Measurements from ENCODE around the gene CSF2RB. TPM values are rescaled to one million over a fixed set of nuclear protein-coding genes. Genes with fewer than 3 reads are reported as not detected.

The CSF2RB gene
- total RNA-seq, 2 donors from 2014 or later = not detected

DNA sequence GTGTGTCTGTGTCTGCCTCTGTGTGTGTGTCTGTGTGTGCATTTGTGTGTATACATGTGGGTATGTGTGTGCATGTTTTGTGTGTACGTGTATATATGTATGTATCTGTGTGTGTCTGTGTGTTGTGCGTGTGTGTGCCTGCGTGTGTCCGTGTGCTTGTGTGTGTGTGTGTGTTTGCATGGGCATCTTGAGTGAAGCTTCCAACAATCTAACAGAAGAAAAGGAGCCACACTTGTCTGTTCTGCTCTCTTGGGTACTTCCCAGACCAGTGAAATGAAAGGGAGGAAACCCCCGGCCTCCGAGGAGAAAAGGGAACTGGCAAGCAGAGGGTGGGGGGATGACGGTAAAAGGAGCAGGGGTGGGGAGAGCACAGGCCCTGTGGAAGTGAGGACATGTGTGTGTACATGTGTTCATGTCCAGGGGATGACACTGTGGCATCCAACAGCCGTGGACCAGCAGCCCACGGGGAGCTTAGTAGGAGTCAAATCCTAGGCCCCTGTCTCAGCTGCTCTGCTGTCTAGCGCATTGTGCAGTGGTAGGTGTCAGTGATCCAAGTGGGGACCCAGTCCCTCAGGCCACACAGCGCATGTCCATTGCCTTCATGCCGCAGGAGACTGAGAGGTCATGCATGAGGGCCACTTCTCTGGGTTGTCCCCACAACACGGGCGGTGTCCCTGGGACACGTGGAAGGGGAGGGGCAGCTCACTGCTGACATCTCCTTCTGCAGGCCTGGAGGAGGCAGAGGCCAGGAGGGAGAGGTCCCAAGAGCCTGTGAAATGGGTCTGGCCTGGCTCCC is 8.1 kb downstream of the CSF2RB start:
- peaks cover 8% of the 10 kb centered on the region for H3K27me3 Mint-ChIP-seq (ENCODE audit: insufficient read depth)
- 70 to 82% methylated on average over 7 to 15 of the region's 15 CpGs for WGBS, 2 experiments (ENCODE audit: insufficient coverage in 1 of 2, insufficient read length in 1 of 2)
- no peak overlapping the region for H3K27ac ChIP-seq (ENCODE audit: low read depth, low read length)
- H3K9me3 Mint-ChIP-seq = no peaks in the 10 kb centered on the region
- no peaks in the 10 kb centered on the region for H3K36me3 ChIP-seq (ENCODE audit: control insufficient read depth, insufficient read depth, low read length)
- H3K4me1 Mint-ChIP-seq = no peaks in the 10 kb centered on the region
- no peaks in the 10 kb centered on the region for H3K4me1 ChIP-seq (ENCODE audit: control insufficient read depth, insufficient read depth, low read length)
- H3K4me3 Mint-ChIP-seq = no peak overlapping the region
- H3K27ac Mint-ChIP-seq = no peak overlapping the region
- no peaks in the 10 kb centered on the region for H3K9me3 ChIP-seq (ENCODE audit: control insufficient read depth, low read length)
- H3K9ac ChIP-seq (ENCODE audit: extremely low read depth, low read length, poor library complexity, severe bottlenecking) = no peak overlapping the region
- TF ChIP-seq, protein P1, sequence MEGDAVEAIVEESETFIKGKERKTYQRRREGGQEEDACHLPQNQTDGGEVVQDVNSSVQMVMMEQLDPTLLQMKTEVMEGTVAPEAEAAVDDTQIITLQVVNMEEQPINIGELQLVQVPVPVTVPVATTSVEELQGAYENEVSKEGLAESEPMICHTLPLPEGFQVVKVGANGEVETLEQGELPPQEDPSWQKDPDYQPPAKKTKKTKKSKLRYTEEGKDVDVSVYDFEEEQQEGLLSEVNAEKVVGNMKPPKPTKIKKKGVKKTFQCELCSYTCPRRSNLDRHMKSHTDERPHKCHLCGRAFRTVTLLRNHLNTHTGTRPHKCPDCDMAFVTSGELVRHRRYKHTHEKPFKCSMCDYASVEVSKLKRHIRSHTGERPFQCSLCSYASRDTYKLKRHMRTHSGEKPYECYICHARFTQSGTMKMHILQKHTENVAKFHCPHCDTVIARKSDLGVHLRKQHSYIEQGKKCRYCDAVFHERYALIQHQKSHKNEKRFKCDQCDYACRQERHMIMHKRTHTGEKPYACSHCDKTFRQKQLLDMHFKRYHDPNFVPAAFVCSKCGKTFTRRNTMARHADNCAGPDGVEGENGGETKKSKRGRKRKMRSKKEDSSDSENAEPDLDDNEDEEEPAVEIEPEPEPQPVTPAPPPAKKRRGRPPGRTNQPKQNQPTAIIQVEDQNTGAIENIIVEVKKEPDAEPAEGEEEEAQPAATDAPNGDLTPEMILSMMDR (conservative IDR thresholded peaks at IDR 0.05) = no peak
- DNase-seq = peak; percentile 24
- H3K4me3 ChIP-seq (ENCODE audit: low read length) = no peak overlapping the region
- no peaks in the 10 kb centered on the region for H3K27me3 ChIP-seq (ENCODE audit: control insufficient read depth, insufficient read depth, low read length, poor library complexity, severe bottlenecking)
- H3K36me3 Mint-ChIP-seq (ENCODE audit: low read depth) = no peaks in the 10 kb centered on the region

DNA sequence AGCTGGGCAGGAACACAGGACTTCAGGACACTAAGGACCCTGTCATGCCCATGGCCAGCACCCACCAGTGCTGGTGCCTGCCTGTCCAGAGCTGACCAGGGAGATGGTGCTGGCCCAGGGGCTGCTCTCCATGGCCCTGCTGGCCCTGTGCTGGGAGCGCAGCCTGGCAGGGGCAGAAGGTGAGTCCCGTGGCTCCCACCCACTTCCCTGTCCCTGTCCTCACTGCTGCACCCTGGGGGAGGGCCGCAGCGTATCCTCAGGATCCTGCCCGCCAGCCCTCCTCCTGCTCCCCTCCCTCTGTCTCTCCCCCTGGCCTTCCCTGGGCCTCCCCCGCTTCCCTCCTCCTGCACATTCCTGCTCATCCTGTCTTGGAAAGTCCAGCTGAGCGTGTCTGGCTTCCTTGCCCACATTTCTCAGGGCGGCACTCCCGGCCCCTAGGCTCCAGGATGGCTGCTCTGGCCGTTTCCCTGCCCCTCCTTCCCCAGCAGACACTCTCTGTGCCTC is 8.7 kb downstream of the CSF2RB start:
- TF ChIP-seq, protein P1 (conservative IDR thresholded peaks at IDR 0.05) = peak; percentile 37
- Histone ChIP-seq H3K4me1 (ENCODE audit: control insufficient read depth, insufficient read depth, low read length) (no peaks in the 10 kb centered on the region), H3K9me3 (ENCODE audit: control insufficient read depth, low read length) (no peaks in the 10 kb centered on the region), H3K36me3 (ENCODE audit: control insufficient read depth, insufficient read depth, low read length) (no peaks in the 10 kb centered on the region), H3K27ac (ENCODE audit: low read depth, low read length) (no peak overlapping the region), H3K4me3 (ENCODE audit: low read length) (no peak overlapping the region), H3K27me3 (ENCODE audit: control insufficient read depth, insufficient read depth, low read length, poor library complexity, severe bottlenecking) (no peaks in the 10 kb centered on the region), H3K9ac (ENCODE audit: extremely low read depth, low read length, poor library complexity, severe bottlenecking) (no peak overlapping the region)
- 71 to 80% methylated on average over 8 to 10 of the region's 10 CpGs for WGBS, 2 experiments (ENCODE audit: insufficient coverage in 1 of 2, insufficient read length in 1 of 2)
- Mint-ChIP-seq H3K36me3 (ENCODE audit: low read depth) (no peaks in the 10 kb centered on the region), H3K27ac (no peak overlapping the region), H3K9me3 (no peaks in the 10 kb centered on the region), H3K4me3 (no peak overlapping the region), H3K27me3 (ENCODE audit: insufficient read depth) (peaks cover 6% of the 10 kb centered on the region), H3K4me1 (no peaks in the 10 kb centered on the region)
- peak; percentile 80 for DNase-seq

DNA sequence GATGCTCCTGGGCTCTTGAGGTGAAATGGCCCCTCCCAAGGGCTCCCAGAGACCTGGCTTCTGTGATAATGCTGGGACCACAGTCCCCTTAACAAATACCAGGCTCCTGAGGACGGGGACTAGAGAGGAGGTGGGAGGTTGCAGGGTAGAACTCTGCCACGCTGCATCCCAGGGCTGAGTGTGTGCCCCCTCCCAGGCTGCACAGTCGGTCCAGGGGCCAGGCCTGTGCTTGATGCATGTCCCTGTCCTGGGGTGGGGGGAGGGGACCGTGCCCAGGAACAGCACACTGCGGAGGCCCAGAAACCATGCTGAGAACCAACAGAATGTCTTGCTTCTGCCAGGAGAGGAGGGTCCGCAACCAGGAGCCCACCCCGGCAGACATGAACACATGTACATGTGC is 9.3 kb downstream of the CSF2RB start:
- no peaks in the 10 kb centered on the region for H3K4me1 ChIP-seq (ENCODE audit: control insufficient read depth, insufficient read depth, low read length)
- no peaks in the 10 kb centered on the region for H3K27me3 ChIP-seq (ENCODE audit: control insufficient read depth, insufficient read depth, low read length, poor library complexity, severe bottlenecking)
- Mint-ChIP-seq H3K27ac (no peak overlapping the region), H3K4me3 (no peak overlapping the region), H3K27me3 (ENCODE audit: insufficient read depth) (peaks cover 9% of the 10 kb centered on the region), H3K36me3 (ENCODE audit: low read depth) (no peaks in the 10 kb centered on the region), H3K4me1 (no peaks in the 10 kb centered on the region), H3K9me3 (no peaks in the 10 kb centered on the region)
- 81 to 92% methylated on average over 2 to 7 of the region's 7 CpGs for WGBS, 2 experiments (ENCODE audit: insufficient coverage in 1 of 2, insufficient read length in 1 of 2)
- no peak overlapping the region for H3K4me3 ChIP-seq (ENCODE audit: low read length)
- H3K36me3 ChIP-seq (ENCODE audit: control insufficient read depth, insufficient read depth, low read length) = no peaks in the 10 kb centered on the region
- DNase-seq = peak; percentile 30
- no peak overlapping the region for H3K27ac ChIP-seq (ENCODE audit: low read depth, low read length)
- H3K9me3 ChIP-seq (ENCODE audit: control insufficient read depth, low read length) = no peaks in the 10 kb centered on the region
- H3K9ac ChIP-seq (ENCODE audit: extremely low read depth, low read length, poor library complexity, severe bottlenecking) = no peak overlapping the region
- TF ChIP-seq, protein P1 (conservative IDR thresholded peaks at IDR 0.05) = no peak
